Stimulated activated memory B cell treated with anti-CD40 and anti-IgM and Interleukin-4, amounts not matched to agents 10 μg/mL and 1 μg/mL and 100 μg/mL, for 72 hours (primary cell): ENCODE results near the gene ARRDC5.
A peak's percentile ranks its signal among the peaks of the same experiment; 100 is the strongest.
"Not testable (repeated sequence)": the region's sequence is repeated elsewhere in the genome, so short reads cannot be mapped to it uniquely, and the experiment has no call there.

Experiments
- ATAC-seq: fragments of 150-1000 bp; cut with Tn5 transposase; 2 replicates; pipeline ENCODE4 v1.10.0; 2021
- H3K27ac Mint-ChIP-seq: one replicate; pipeline ENCODE4 v1.8.0; 2022; ENCODE audit warnings: mild to moderate bottlenecking, mixed read lengths
- H3K27me3 Mint-ChIP-seq: one replicate; pipeline ENCODE4 v1.8.0; 2022; ENCODE audit warnings: mixed read lengths
- H3K36me3 Mint-ChIP-seq: one replicate; pipeline ENCODE4 v1.8.0; 2022; ENCODE audit warnings: mixed read lengths
- H3K4me1 Mint-ChIP-seq: one replicate; pipeline ENCODE4 v1.8.0; 2022; ENCODE audit warnings: mixed read lengths
- H3K4me3 Mint-ChIP-seq: one replicate; pipeline ENCODE4 v1.8.0; 2022; ENCODE audit warnings: mild to moderate bottlenecking, moderate library complexity, mixed read lengths
- H3K9me3 Mint-ChIP-seq: one replicate; pipeline ENCODE4 v1.8.0; 2022; ENCODE audit warnings: mixed read lengths

ARRDC5 gene

DNA sequence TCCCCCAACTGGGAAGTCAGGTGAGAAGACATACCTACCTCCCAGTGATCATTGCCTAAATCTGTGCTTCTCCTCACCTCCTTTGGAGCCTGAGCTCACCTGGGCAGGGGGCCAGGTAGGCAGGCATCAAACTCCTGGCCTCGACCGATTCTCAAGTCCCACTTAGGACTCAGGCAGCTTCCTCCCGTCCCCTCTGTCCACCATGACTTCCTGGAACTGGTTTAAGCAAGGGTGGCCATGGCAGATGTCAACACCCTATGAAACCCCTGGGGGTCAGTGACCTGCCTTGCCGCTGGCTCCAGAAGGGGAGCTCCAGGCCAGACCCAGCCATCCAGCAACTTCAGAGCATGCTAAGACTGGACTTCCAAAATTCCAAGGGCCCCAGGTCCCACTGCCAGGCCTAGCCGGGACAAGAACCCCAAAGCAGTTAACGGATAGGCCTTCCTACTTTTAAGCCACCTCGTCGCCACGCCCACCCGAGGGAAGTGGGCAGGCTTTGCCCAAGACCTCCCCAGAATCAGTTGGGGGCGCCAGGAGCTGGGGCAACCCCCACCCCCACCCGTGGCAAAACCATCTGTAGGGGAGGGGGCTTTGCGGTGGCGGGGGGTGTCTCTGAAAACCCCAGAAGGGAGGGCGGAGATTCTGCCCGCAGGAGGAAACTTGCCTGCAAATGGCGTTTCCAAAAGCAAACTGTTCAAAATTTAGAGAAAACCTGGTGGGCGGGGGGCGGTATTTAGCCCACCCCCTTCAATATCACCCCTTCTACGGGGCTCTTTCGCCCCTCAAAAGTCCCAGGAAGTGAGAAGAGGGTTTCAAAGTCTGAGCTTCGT lies 35.9 kb downstream of the ARRDC5 start:
- ATAC-seq: peak; percentile 31
- Mint-ChIP-seq H3K27me3 (peaks cover 3% of the 10 kb centered on the region), H3K4me3 (peak overlapping the region; percentile 88), H3K27ac (peak overlapping the region; percentile 85), H3K9me3 (no peaks in the 10 kb centered on the region), H3K4me1 (peaks cover 44% of the 10 kb centered on the region), H3K36me3 (peaks cover 5% of the 10 kb centered on the region)

DNA sequence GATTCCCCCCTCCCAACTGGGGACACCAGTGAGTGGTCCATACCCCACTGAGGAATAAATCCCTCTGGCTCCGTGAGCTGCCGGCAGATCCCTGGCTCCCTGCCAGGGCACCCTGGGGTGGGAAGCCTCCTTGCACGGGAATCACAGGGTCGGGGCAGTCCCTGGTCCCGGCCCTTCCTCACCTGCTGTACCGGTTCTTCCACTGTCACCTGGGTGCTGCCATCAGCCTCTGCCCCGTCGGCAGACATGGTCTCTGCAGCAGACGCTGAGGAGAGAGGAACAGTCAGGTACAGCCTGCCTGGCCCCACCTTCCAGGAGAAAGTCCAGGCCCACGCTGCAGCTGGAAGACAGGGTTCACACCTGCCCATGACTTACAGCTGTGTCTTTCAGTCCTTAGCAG lies 41.5 kb downstream of the ARRDC5 start:
- Mint-ChIP-seq H3K27me3 (no peaks in the 10 kb centered on the region), H3K27ac (no peak overlapping the region), H3K4me1 (peaks cover 22% of the 10 kb centered on the region), H3K4me3 (no peak overlapping the region), H3K9me3 (no peaks in the 10 kb centered on the region), H3K36me3 (peaks cover 16% of the 10 kb centered on the region)
- ATAC-seq: no peak

DNA sequence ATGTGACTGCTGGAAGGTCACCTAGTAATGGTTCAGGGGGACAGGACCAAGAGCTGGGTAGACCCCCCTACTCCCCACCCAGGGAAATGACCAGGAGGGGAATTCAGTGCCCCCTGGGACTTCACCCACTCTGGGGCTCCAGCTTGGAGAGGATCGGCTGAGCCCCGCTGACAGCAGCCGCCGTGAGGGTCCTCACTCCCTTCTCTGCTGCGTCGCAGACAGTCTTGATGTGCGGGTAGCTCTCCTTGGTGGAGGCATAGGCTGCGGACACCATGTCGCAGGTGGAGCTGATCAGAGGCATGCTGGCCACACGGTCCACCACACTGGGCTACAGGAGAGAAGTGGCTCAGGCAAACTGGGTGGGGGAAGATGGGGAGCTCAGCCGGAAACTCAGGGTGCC lies 43.0 kb downstream of the ARRDC5 start:
- no peak for ATAC-seq
- Mint-ChIP-seq H3K9me3 (no peaks in the 10 kb centered on the region), H3K4me1 (peaks cover 18% of the 10 kb centered on the region), H3K27me3 (no peaks in the 10 kb centered on the region), H3K4me3 (no peak overlapping the region), H3K36me3 (peaks cover 25% of the 10 kb centered on the region), H3K27ac (no peak overlapping the region)

DNA sequence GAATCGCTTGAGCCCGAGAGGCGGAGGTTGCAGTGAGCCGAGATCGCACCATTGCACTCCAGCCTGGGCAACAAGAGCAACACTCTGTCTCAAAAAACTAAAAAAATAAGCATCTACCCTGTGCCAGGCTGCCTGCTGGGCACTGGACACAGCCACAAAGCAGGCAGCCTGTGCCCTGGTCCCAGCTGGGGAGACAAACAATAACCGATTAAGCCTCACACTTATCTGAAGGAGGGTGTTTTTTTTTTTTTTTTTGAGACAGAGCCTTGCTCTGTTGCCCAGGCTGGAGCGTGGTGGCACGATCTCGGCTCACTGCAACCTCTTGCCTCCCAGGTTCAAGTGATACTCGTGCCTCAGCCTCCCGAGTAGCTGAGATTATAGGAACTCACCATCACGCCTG lies 46.2 kb downstream of the ARRDC5 start:
- not testable (repeated sequence) for H3K27me3 Mint-ChIP-seq, ATAC-seq, H3K27ac Mint-ChIP-seq, H3K4me3 Mint-ChIP-seq, H3K9me3 Mint-ChIP-seq
- Mint-ChIP-seq H3K4me1 (peaks cover 11% of the 10 kb centered on the region), H3K36me3 (peaks cover 29% of the 10 kb centered on the region)

DNA sequence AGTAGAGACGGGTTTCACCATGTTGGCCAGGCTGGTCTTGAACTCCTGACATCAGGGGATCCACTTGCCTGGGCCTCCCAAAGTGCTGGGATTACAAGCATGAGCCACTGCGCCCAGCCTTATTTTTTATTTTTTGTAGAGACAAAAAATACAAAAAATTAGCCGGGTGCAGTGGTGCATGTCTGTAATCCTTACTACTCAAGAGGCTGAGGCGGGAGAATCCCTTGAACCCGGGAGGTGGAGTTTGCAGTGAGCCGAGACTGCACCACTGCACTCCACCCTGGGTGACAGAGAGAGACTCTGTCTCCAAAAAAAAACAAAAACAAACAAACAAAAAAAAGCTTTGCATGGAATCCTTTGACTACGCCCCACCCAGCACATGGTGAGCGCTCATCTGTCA lies 49.2 kb downstream of the ARRDC5 start:
- H3K36me3 Mint-ChIP-seq: peaks cover 21% of the 10 kb centered on the region
- not testable (repeated sequence) for H3K4me3 Mint-ChIP-seq, ATAC-seq

DNA sequence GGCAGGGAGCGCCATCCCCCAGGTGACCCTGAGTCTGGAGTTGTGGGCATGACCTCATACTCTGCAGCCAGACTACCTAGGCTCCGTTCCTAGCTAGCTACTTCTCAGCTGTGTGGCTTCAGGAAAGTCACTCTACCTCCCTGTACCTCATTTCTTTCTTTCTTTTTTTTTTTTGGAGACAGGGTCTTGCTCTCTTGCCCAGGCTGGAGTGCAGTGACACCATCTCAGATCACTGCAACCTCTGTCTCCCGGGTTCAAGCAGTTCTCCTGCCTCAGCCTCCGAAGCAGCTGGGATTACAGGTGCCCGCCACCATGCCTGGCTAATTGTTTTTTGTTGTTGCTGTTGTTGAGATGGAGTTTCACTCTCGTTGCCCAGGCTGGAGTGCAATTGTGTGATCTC lies 50.2 kb downstream of the ARRDC5 start:
- H3K9me3 Mint-ChIP-seq: no peaks in the 10 kb centered on the region
- H3K27me3 Mint-ChIP-seq: no peaks in the 10 kb centered on the region
- H3K4me3 Mint-ChIP-seq: no peak overlapping the region
- ATAC-seq: no peak
- H3K4me1 Mint-ChIP-seq: peaks cover 27% of the 10 kb centered on the region
- peaks cover 23% of the 10 kb centered on the region for H3K36me3 Mint-ChIP-seq
- H3K27ac Mint-ChIP-seq: no peak overlapping the region

More for the DNA sequence above, 49.2 kb downstream of the ARRDC5 start:
- H3K9me3 Mint-ChIP-seq, H3K27ac Mint-ChIP-seq, H3K27me3 Mint-ChIP-seq: not testable (repeated sequence)
- H3K4me1 Mint-ChIP-seq: peaks cover 27% of the 10 kb centered on the region

DNA sequence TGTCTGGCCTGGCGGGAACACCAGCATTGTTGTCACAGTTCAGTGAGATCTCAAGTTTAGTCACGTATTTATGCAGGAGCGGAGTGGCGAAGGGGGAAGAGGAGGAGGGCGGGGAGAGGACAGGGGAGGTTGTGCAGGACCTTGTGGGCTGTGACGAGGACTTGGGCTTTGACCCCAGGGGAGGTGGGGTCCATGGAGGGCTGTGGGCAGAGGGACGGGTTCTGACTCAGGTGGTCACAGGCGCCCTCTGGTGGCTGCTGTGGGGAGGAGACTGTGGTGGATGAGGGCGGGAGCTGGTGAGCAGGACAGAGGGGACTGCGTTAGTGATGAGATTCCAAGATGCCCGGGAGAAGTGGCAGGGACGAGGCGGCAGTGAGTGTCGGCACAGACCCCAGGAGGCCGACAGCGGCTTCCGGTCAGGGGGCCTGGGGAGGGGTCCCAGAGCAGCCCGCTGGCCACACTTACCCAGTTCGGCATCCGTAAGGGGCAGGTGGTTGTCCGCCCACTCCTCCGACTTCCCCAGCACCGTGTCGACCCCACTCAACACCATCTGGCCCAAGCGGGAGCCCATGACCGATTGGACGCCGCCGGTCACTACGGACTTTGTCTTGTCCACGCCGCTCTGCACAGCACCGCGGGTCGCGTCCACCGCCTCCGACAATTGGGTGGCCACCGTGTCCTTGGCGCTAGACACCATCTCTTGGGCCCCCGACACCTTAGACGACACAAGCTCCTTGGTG lies 51.0 kb downstream of the ARRDC5 start:
- Mint-ChIP-seq H3K27ac (peak overlapping the region; percentile 69), H3K4me1 (peaks cover 27% of the 10 kb centered on the region), H3K4me3 (peak overlapping the region; percentile 35), H3K36me3 (peaks cover 30% of the 10 kb centered on the region), H3K9me3 (no peaks in the 10 kb centered on the region), H3K27me3 (no peaks in the 10 kb centered on the region)
- ATAC-seq: peak; percentile 83

DNA sequence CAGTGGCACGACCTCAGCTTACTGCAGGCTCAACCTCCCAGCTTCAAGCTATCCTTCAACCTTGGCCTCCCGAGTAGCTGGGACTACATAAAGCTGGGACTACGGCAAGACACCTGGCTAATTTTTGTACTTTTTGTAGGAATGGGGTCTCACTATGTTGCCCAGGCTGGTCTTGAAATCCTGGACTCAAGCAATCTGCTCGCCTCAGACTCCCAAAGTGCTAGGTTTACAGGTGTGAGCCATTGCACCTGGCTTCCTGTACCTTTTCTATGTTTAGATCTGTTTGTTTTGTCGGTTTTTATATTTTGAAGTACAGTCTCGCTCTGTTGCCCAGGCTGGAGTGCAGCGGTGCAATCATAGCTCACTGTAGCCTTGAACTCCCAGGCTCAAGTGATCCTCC lies 53.7 kb downstream of the ARRDC5 start:
- H3K4me3 Mint-ChIP-seq: no peak overlapping the region
- no peaks in the 10 kb centered on the region for H3K9me3 Mint-ChIP-seq
- ATAC-seq: no peak
- peaks cover 27% of the 10 kb centered on the region for H3K4me1 Mint-ChIP-seq
- no peaks in the 10 kb centered on the region for H3K27me3 Mint-ChIP-seq
- H3K27ac Mint-ChIP-seq: peak overlapping the region; percentile 53
- H3K36me3 Mint-ChIP-seq: peaks cover 32% of the 10 kb centered on the region

DNA sequence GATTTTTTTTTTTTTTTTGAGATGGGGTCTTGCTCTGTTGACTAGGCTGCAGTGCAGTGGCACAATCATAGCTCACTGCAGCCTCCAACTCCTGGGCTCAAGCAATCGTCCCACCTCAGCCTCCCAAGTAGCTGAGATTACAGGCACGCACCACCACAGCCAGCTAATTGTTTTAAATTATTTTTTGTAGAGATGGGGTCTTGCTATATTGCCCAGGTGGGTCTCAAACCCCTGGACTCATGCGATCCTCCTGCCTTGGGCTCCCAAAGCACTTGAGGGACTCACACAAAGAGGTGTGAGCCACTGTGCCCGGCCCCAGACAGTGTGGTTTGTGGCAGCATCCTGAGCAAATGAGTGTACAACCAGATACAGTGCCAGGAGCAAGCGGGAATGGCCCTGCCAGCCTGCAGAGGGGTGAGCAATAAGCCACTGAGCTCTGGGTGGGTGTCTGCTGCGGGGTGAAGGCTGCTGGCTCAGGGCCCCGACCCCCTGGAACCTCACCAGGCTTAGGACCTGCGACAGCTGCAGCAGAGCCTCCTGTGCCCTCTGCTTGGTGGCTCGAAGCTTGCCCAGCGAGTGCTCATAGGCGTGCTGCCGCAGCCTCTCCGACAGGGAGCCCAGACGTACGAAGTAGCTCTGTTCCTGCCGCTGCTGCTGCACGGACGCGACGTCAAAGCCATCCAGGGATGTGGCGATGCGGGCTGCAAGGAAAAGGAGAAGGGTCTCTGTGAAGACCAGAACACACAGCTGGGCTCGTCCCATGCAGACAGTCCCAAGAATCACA lies 55.3 kb downstream of the ARRDC5 start:
- no peaks in the 10 kb centered on the region for H3K9me3 Mint-ChIP-seq
- no peaks in the 10 kb centered on the region for H3K27me3 Mint-ChIP-seq
- H3K27ac Mint-ChIP-seq: no peak overlapping the region
- peaks cover 42% of the 10 kb centered on the region for H3K36me3 Mint-ChIP-seq
- ATAC-seq: no peak
- H3K4me3 Mint-ChIP-seq: no peak overlapping the region
- peaks cover 25% of the 10 kb centered on the region for H3K4me1 Mint-ChIP-seq

DNA sequence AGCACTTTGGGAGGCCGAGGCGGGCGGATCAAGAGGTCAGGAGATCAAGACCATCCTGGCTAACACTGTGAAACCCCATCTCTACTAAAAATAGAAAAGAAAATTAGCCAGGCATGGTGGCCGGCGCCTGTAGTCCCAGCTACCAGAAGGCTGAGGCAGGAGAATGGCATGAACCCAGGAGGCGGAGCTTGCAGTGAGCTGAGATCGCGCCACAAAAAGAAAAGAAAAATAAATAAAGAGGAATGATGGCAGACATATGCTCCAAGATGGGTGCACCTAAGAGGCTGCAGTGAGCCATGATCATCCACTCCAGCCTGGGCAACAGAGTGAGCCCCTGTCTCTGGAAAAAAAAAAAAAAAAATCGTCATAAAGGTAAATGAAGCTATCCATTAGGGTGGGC lies 56.7 kb downstream of the ARRDC5 start:
- H3K4me3 Mint-ChIP-seq, H3K9me3 Mint-ChIP-seq, H3K27me3 Mint-ChIP-seq, ATAC-seq, H3K27ac Mint-ChIP-seq: not testable (repeated sequence)
- peaks cover 40% of the 10 kb centered on the region for H3K36me3 Mint-ChIP-seq
- H3K4me1 Mint-ChIP-seq: peaks cover 19% of the 10 kb centered on the region

DNA sequence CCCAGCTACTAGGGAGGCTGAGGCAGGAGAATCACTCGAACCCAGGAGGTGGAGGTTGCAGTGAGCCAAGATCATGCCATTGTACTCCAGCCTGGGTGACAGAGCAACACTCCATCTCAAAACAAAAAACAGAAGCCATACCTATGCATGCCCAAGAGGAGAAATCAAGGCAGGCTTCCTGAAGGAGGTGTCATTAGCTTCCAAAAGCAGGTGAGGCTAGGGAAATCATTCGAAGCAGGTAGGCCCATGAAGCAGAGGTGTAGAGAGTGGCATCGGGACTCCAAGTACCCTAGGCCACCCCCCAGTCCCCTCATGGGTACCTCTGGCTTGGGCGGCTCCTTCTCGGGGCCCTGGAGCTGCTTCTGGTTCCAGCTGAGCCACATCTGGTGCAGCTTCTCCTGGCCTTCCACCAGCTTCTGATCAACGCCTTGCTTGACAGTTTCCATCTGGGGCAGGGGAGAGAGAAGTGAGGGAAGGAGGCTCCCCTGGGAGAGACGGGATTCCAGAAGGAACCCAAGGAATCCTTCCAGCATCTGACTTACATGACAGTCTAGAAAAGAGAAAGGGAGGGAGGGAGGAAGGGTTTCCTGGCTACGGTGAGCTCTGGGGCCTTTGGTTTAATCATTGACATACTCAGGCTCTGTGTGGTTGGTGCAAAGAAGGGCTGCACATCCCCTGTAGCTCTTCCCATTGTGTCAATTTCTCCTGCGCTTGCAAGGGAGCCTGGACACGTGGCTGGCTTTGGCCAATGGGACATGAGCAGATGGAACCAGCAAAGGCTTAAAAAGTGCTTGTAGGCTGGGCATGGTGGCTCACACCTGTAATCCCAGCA lies 58.1 kb downstream of the ARRDC5 start:
- no peak for ATAC-seq
- peaks cover 24% of the 10 kb centered on the region for H3K4me1 Mint-ChIP-seq
- H3K36me3 Mint-ChIP-seq: peaks cover 49% of the 10 kb centered on the region
- H3K27me3 Mint-ChIP-seq: no peaks in the 10 kb centered on the region
- H3K4me3 Mint-ChIP-seq: no peak overlapping the region
- H3K27ac Mint-ChIP-seq: no peak overlapping the region
- no peaks in the 10 kb centered on the region for H3K9me3 Mint-ChIP-seq

DNA sequence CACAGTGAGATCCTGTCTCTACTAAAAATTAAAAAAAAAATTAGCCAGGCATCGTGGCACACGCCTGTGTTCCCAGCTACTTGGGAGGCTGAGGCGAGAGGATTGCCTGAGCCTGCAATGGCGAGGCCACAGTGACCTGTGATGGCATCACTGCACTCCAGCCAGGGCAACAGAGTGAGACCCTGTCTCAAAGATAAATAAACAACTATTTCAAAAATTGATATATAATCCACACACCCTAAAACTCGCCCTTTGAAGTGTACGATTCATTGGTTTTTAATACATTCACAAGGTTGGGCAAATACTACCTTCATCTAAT lies 59.1 kb downstream of the ARRDC5 start:
- Mint-ChIP-seq H3K27me3 (no peaks in the 10 kb centered on the region), H3K4me3 (no peak overlapping the region), H3K36me3 (peaks cover 57% of the 10 kb centered on the region), H3K4me1 (peaks cover 18% of the 10 kb centered on the region), H3K27ac (no peak overlapping the region), H3K9me3 (no peaks in the 10 kb centered on the region)
- no peak for ATAC-seq
